ENCODE results near the gene MVB12B.
"Not testable (repeated sequence)": the region's sequence is repeated elsewhere in the genome, so short reads cannot be mapped to it uniquely, and the experiment has no call there.

- not testable (repeated sequence) for TF ChIP-seq EGR1 (IDR thresholded peaks at IDR 0.05; ENCODE audit: low read depth); CTCF (IDR thresholded peaks at IDR 0.05 in 2 of 3, conservative IDR thresholded peaks at IDR 0.05 in 1 of 3; ENCODE audit: borderline replicate concordance in 1 of 3, insufficient read depth in 1 of 3, low read depth in 2 of 3, low read length in 2 of 3); ZBTB33 (IDR thresholded peaks at IDR 0.05; ENCODE audit: extremely low read depth, insufficient replicate concordance, low read length); RAD21 (IDR thresholded peaks at IDR 0.05; ENCODE audit: low read depth); EZH2phosphoT487 (IDR thresholded peaks at IDR 0.05; ENCODE audit: borderline replicate concordance); POLR2A (IDR thresholded peaks at IDR 0.05; ENCODE audit: borderline replicate concordance, extremely low read depth, insufficient read depth, insufficient read length); CBX3 (IDR thresholded peaks at IDR 0.05; ENCODE audit: low read depth); SRF (IDR thresholded peaks at IDR 0.05; ENCODE audit: low read depth); EZH2 (IDR thresholded peaks at IDR 0.05); SIN3A (IDR thresholded peaks at IDR 0.05; ENCODE audit: low read depth); SP1 (IDR thresholded peaks at IDR 0.05; ENCODE audit: low read depth); POLR2AphosphoS5 (IDR thresholded peaks at IDR 0.05; ENCODE audit: low read depth, low read length); CEBPB (IDR thresholded peaks at IDR 0.05; ENCODE audit: low read depth); ZNF274 (IDR thresholded peaks at IDR 0.05; ENCODE audit: low read depth, low read length)
Observed at GRCh38 chr9:126285652-126286051, 41.0 kb upstream of the MVB12B start.

Data from HCT116 (cell line).